ENCODE data around the gene KCND3.

Gene KCND3

GRCh38 chr1:111909030-111909429 lies 80.4 kb downstream of the KCND3 start:
- no peak for DNase-seq

GRCh38 chr1:111908011-111908621 lies 81.4 kb downstream of the KCND3 start:
- no peak for DNase-seq

GRCh38 chr1:111907321-111907720 lies 82.1 kb downstream of the KCND3 start:
- DNase-seq: no peak

- DNase-seq: no peak
These were observed 82.7 kb downstream of the KCND3 start for GRCh38 chr1:111906816-111907215.

- no peak for DNase-seq
These were observed 83.4 kb downstream of the KCND3 start for GRCh38 chr1:111906111-111906510.

GRCh38 chr1:111904478-111905218 lies 84.8 kb downstream of the KCND3 start:
- no peak for DNase-seq

- DNase-seq: no peak
These were observed 85.5 kb downstream of the KCND3 start for GRCh38 chr1:111903871-111904449.

GRCh38 chr1:111903148-111903870 lies 86.2 kb downstream of the KCND3 start:
- DNase-seq: no peak

- no peak for DNase-seq
These were observed 94.0 kb downstream of the KCND3 start for GRCh38 chr1:111895469-111895868.

GRCh38 chr1:111895017-111895416 lies 94.5 kb downstream of the KCND3 start:
- no peak for DNase-seq

- no peak for DNase-seq
These were observed 95.0 kb downstream of the KCND3 start for GRCh38 chr1:111894497-111894896.

GRCh38 chr1:111891566-111891965 lies 97.9 kb downstream of the KCND3 start:
- no peak for DNase-seq

GRCh38 chr1:111888740-111889376 lies 100.6 kb downstream of the KCND3 start:
- DNase-seq: no peak

GRCh38 chr1:111887875-111888274 lies 101.6 kb downstream of the KCND3 start:
- no peak for DNase-seq

- DNase-seq: no peak
These were observed 102.1 kb downstream of the KCND3 start for GRCh38 chr1:111887385-111887784.

- no peak for DNase-seq
These were observed 102.7 kb downstream of the KCND3 start for GRCh38 chr1:111886741-111887140.

- DNase-seq: no peak
These were observed 104.6 kb downstream of the KCND3 start for GRCh38 chr1:111884772-111885443.

- DNase-seq: no peak
These were observed 106.4 kb downstream of the KCND3 start for GRCh38 chr1:111882986-111883560.

GRCh38 chr1:111882559-111882958 lies 106.9 kb downstream of the KCND3 start:
- no peak for DNase-seq

- DNase-seq: no peak
These were observed 108.3 kb downstream of the KCND3 start for GRCh38 chr1:111880881-111881837.

GRCh38 chr1:111879081-111879480 lies 110.4 kb downstream of the KCND3 start:
- DNase-seq: no peak
